GM21576 (cell line): ENCODE measurements around the gene MICAL2.

Experiments used
- ATAC-seq: cut with Tn5 transposase; IDR thresholded peaks from one replicate; pipeline ENCODE4 v1.9.1; 2021; ENCODE audit warnings: mild to moderate bottlenecking, moderate library complexity; ENCODE audit not compliant: unreplicated experiment

MICAL2 gene

DNA sequence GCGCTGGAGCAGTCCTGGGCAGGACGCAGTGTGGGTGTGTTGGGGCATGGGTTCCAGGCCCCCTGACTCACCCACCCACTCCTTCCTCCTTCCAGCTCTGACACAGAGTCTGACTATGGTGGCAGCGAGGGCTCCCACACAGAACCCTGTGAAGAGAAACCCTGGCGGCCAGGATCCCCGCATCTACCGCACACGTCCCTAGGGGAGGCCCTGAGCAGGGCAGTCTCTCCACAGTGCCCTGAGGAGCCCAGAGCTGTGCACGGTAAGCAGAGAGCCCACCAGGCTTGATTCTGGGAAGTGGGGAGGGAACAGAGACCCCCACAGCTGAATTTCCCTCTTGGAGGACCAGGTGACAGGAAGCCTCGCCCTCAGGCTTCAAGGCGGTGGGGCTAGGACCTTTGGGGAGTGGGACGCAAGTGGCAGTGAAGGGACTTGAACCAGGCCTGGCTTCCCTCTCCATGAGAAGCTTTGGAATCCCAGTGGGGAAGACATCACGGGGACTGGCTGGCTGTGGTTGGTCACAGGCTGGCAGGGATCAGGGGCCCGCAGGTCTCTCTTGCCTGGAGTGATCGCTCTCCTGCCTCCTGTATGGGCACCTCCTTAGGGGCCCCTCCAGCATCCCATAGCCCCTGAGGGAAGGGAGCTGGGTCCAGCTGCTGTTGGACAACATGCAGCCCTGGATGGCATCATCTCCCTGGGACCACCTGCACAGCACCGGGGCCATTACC lies 170.6 kb downstream of the MICAL2 start:
- ATAC-seq: no peak

GRCh38 chr11:12281571-12282478 lies 171.4 kb downstream of the MICAL2 start:
- peak; percentile 62 for ATAC-seq

DNA sequence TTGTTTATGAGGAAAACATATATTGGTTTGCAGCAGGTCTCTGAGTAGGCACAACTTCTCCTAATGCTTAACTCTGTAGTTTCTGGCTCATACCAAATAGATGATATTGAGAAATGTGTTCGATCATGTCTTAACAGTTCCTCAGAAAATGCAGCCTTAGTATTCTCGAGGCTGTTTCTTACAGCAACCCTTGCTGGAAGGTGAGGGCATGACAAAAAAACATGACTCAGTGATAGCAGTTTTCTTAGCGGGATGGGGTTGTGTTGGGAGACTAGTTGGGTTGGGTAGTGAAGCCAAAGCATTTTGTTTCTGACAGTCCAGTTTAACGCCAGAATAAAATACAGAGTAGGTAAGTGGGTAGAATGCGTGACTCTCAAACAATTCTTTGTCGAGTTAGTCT lies 172.3 kb downstream of the MICAL2 start:
- ATAC-seq: no peak

DNA sequence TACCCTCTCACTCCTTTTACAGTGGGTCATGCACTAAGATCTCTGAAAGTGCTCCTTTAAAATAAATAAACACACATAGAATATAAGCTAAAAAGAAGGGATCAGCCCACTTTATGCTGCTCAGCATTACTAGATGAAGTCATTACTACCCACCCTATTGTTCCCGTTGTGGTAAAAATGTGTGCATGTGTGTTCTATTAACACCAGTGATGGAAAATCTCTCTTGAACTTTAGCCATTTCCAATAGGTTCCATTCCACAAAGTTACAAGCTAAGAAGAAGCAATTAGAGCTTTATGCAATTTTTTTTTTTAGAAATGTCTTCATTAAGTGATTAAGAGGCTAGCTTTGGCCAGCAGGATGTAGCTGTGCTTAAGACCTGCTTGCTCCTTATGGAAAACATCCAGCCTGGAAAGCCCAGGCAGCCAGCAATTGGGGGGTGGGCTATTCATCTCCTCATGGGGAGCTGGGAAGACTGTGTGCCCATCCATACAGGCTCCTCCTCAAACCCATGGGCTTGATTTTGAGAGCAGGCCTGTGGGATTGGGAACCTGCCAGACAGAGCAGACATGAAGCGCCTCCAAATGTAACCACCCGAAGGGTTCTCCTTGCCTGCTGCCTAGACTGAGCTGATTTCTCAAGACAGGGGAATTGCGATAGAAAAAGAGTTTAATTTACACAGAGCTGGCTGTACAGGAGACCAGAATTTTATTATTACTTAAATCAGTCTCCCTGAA lies 174.1 kb downstream of the MICAL2 start:
- no peak for ATAC-seq

DNA sequence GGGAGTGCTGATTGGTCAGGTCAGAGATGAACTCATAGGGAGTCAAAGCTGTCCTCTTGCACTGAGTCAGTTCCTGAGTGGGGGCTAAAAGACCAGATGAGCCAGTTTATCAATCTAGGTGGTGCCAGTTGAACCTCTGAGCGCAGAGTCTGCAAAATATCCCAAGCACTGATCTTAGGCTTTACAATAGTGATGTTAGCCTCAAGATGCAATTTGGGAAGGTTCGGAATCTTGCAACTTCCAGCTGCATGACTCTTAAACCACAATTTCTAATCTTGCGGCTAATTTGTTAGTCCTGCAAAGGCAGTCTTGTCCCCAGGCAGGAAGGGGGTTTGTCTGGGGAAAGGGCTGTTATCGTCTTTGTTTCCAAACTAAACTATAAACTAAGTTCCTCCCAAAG lies 174.7 kb downstream of the MICAL2 start:
- no peak for ATAC-seq

DNA sequence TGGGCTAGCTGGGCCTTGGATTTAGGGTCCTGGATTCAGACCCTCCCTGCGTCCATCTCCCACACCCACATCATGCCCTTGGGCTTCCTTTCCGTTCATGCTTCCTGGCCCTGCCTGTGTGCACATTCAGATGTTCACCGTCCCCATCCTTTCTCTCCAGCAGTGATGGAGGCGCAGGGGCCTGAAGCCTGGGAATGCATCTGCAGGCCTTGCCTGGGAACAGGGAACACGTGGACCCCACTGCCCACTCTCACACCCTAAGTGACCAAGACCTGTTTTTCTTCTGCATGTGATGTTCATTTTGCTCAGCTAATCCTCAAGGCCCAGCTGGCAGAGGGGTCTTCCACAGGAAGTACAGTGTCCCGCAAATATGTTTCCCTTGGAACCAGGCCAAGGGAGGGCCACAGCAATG lies 175.4 kb downstream of the MICAL2 start:
- no peak for ATAC-seq

- ATAC-seq: no peak
These were observed 176.2 kb downstream of the MICAL2 start for GRCh38 chr11:12286606-12287005.

GRCh38 chr11:12287009-12287373 lies 176.6 kb downstream of the MICAL2 start:
- ATAC-seq: no peak

DNA sequence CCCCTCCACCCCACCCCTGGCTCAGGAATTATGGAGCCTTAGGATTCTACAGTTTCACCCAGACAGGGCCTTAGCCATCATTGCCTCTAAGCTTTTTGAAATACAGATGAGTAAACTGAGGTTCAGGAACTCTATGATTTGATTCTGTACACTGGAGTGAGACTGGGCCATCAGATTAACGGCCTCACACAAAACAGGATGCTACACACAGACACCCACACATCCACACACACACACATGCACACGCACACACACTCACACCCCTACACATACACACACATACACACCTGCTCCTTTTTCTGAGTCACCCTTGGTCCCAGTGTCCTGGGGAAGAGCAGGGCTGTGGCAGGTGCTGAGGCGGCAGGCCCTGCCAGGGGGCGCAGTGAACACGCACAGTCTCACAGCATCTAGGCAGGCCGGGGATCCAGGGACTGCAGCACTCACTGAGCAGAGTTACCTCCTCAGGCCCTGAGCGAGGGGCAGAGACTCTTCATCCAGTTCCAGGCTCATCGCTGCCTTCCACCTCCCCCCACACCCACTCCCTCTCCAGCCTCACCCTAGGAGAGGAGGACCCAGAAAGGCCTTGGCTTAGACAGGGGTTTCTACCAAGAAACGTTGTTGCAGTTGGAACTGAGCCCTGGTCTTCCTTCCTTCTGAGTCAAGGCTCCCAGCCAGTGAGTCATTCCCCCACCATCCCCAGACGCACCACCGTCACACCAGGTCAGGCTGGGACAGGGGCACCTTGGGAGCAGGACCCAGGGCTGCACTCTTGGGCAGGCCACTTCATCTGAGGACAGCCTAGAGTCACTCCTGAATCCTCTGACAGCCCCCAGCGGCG lies 177.2 kb downstream of the MICAL2 start:
- ATAC-seq: no peak

- ATAC-seq: no peak
These were observed 178.0 kb downstream of the MICAL2 start for GRCh38 chr11:12288212-12288930.

DNA sequence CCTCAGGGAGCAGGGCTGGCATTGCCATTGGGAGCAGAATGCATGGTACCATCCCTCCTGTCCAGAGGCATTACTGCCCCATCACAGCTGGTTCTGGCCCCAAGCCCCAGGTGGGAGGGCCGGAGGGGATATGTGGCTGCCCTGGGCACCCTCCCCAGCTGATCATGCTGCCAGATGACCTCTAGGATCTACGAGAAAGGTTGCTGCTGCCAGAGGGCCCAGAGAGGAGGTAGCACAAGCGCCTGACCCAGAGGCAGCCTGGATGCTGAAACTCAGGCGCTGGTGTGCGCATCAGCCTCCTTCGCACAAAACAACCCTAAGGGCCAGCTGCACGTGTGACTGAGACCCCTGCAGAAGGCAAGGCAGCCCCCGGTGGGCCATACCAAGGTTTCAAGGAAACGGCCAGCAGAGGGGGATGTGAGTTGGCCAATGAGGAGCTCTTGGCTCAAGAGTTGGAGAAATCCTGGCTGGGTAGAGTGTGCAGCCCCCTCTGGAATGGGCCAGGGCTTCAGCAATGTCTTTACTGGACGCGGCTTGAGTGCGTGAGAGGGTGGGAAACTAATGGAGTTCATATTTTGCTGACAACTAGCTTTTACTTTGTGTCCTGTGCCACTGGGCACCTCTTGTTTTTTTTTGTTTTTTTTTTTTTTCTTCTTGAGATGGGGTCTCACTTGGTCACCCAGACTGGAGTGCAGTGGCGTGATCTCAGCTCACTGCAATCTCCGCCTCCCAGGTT lies 178.7 kb downstream of the MICAL2 start:
- ATAC-seq: no peak

DNA sequence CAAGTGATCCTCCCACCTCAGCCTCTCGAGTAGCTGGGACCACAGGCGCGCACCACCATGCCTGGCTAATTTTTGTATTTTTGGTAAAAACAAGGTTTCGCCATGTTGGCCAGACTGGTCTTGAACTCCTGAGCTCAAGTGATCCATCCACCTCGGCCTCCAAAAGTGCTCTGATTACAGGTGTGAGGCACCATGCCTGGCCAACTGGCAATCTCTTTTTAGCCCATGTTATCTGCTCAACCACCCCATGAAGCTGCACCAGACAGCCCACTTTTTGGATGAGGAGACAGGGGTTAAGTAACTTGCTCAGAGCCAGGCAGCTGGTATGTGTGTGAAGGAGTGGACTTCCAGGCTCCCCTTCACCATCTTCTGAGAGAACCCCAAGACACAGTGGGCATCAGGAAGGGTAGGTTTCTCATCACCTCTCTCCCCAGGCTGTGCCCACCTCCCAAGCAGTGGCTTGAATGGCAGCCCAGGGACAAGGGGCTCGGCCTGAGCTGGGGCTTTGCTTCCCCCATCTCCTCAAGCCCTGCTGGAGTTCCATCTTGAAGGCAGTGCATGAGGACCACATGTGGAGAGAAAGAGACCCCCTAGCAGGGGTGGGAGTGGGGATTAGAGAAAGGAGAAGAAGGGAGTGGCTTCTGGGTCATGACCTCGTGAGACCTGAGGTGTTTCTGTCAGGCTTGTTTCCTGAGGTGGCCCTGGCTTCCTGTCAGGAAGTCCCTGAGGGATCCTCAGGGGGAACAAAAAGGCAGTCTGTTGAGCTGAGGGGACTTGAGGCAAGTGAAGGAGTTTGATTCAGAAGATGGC lies 179.5 kb downstream of the MICAL2 start:
- no peak for ATAC-seq

GRCh38 chr11:12290477-12290922 lies 180.1 kb downstream of the MICAL2 start:
- ATAC-seq: no peak

GRCh38 chr11:12291313-12291712 lies 180.9 kb downstream of the MICAL2 start:
- no peak for ATAC-seq

DNA sequence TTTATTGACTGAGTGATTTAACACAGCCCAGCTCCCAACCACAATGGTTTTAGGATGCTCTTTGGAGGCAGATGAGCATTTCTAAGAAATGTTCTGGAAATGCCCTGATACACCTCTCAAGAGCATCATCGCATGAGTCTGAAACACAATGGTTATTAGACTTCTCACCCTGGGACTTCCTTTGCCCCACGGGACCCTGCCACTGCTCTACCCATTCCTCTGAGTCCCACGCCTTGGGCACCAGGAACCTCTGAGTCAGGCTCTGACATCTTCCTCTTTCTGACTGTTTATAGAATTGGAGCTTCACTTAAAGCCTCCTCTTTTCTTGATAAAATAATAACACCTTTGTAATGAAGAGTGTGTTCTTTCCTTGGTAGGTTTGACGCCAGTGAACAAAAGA lies 181.4 kb downstream of the MICAL2 start:
- no peak for ATAC-seq

GRCh38 chr11:12292766-12293165 lies 182.4 kb downstream of the MICAL2 start:
- no peak for ATAC-seq

GRCh38 chr11:12293486-12293885 lies 183.1 kb downstream of the MICAL2 start:
- ATAC-seq: no peak

DNA sequence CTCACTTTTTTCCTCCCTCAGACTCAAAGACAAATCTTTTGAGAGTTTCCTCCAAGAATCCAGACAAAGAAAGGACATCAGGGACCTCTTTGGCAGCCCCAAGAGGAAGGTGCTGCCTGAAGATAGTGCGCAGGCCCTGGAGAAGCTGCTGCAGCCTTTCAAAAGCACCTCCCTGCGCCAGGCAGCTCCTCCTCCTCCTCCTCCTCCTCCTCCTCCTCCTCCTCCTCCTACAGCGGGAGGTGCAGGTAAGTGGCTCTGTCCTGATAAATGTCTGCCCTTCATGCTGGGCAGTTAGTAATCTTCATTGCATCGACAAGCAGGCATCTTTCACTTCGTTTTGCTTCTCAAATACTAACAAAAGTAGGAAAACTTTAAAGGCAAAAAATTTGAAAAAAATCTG lies 184.2 kb downstream of the MICAL2 start:
- no peak for ATAC-seq
